LNCAP (cell line): ENCODE data around the gene DEPDC4.

Experiments
- CTCF ChIP-seq: fragments of 450-650 bp; IDR thresholded peaks from 2 replicates; pipeline ENCODE4 v1.5.1; 2017; ENCODE audit warnings: mild to moderate bottlenecking

Gene DEPDC4

GRCh38 chr12:100266585-100266834 lies 369 bp downstream of the DEPDC4 start:
- no peak for TF ChIP-seq CTCF

DNA sequence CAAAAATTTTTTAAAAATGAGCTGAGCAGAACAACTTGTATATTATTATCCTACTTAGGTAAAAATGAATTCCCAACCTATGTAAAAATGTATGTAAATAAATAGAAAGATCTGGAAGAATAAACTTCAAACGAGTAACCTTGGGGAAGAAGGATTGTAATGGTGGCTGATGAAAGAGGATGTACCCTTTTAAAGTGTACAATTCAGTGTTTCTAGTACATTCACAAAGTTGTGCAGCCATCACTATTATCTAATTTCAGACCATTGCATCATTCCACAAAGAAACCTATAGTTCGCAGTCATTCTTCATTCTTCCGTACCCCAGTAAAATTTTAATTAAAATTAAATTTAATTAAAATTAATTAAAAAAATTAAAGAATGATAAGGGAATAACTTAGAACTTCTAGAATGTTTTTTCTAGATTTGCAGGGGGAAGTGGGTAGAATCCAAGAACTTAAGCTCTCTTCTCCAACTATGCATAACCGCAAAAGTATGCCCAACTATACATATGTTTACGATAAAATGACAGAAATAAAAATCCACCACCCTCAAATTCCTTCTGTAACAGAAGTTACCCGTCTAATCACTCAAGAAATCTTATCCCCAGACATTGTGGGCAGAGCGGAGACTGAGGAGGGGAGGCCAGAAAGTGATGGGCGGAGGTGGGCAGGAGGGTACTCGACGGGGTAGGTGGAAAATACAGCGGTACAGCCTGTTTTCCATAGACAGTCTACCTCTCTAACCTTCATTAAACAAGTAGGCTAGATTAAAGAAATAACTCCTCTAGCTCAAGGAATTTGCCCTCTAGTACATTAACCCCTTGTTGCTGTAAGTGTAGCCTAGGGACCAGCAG lies 921 bp downstream of the DEPDC4 start:
- TF ChIP-seq CTCF = no peak

DNA sequence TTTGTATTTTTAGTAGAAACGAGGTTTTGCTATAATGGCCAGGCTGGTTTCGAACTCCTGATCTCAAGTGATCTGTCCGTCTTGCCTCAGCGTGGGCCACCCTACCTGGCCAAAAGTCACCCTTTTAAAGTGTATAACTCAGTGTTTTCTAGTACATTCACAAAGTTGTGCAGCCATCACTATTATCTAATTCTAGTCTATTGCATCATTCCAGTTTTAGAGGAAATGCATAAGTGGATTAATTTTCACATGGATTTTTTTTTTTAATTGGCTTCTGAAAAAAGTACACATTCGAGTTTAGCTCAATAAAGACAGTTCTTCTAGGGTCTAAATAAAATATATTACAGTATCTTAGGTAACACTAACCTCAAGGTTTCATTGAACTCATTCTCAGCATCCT lies 3.7 kb downstream of the DEPDC4 start:
- no peak for TF ChIP-seq CTCF

DNA sequence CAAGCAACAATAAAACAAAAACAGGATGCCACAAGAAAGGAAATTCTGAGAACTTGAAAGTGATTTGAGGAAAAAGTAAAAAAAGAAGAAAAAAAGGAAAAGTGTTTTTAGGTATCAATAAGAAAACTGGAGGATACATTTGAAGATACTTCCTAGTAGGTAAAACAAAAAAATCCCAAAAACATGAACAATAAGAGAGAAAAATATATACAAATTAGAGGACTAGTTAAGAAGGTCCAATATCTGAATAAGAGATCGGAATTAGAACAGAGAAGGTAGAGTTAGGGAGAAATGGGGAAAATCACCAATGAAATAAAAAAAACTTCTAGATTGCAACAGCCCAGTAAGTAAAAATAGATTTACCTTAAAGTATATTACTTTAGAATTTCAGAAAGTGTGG lies 8.8 kb downstream of the DEPDC4 start:
- no peak for TF ChIP-seq CTCF

DNA sequence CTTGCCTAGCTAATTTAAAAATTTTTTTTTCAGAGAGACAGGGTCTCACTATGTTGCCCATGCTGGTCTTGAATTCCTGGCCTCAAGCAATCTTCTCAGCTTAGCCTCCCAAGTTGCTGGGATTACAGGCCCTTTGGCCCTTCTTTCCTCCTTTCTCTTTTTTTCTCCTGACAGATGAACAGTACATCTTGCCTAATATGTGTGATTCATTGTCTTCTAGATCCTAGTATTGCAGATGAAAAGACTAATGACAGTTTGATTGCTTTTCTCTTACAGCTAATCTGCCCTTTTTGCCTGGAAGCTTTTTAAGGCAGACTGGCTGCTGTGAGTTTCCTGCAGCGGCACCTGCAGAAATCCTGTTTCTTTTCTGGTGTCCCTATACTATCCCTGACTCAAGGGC lies 12.0 kb downstream of the DEPDC4 start:
- TF ChIP-seq CTCF = no peak

DNA sequence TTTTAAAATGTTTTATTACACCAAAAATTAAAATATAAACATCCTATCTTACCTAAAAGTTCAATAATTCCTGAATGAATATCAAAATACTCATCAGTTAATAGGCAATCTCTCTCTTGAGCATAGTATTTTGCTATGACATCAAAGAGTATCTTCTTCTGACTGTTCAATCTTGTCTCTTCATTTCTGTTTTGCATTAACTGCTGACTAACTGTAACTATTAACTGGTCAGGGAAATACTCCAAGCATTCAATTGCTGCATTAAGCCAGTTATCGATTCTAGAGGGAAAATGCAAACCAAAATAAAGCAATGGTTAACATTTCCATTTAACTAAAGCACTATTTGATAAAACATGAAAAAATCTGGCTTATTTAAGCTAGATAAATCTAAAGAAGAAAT lies 13.4 kb downstream of the DEPDC4 start:
- no peak for TF ChIP-seq CTCF

- no peak for TF ChIP-seq CTCF
Measured at GRCh38 chr12:100251917-100252316, 15.0 kb downstream of the DEPDC4 start.

DNA sequence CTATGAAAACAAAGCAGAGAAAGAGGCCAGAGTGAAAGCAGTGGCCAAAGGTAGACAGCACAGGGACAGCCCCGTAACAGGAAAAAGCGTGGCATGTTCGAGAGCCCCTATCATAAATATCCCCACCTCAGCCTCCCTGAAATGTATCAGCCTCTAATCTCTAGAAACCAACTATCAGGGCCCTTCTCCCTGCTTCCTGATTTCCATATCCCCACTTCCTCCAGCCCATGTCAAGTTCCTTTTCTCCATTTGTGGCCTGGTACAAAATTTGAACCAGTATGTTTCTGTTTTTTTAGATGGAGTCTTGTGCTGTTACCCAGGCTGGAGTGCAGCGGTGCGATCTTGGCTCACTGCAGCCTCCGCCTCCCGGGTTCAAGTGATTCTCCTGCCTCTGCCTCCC lies 16.9 kb downstream of the DEPDC4 start:
- no peak for TF ChIP-seq CTCF
